IPS-NIHi7 (cell line): Measurements from ENCODE around the gene MTHFSD.
A peak's percentile ranks its signal among the peaks of the same experiment; 100 is the strongest.

Source experiments
- DNase-seq: peaks from one replicate; pipeline ENCODE4 v3.0.0; 2012; ENCODE audit warnings: mixed read lengths; ENCODE audit errors: extremely low spot score

The MTHFSD gene

DNA sequence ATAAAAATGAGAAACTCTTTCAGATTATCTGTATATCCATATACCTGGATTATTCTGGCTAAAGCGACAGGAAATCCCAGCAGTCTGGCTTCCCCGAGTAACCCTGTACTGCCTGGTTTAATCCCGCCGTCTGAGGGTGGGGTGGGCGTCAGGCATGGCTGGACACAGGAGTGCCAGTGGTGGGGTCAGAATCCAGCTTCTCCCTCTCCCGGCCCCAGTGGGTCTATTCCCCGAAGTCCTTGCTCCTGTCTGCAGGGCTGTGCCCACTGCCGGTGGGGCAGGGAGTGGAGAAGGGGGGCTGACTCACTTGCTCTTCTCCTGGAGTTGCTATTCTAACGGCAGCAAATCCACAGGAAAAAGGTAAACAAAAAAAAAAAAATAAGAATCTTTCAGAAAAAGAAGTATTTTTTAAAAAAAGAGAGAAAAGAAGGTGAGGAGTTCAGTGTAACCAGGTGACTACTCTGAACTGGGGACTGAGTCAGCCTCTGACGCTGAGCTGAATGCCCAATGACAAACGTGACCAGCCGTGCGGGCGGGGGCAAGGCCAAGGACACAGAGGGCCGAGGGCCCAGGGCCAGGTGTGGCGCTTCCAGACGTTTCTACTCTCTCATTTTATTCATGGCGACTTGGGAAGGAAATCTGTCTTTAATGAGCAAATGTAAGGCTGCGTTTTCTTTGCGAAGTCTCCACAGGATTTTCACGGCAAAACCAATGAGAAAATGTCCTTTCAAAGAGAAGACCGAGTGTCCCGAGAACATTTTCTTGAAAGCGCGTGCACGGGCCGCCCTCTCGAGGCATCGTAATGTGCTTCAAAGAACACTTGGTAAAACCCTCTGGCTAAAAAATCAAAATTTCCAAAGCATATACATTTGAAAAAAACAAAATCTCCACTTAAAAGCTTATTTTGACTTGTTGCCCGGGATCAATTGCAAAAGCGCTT lies 24.5 kb downstream of the MTHFSD start:
- DNase-seq = no peak

DNA sequence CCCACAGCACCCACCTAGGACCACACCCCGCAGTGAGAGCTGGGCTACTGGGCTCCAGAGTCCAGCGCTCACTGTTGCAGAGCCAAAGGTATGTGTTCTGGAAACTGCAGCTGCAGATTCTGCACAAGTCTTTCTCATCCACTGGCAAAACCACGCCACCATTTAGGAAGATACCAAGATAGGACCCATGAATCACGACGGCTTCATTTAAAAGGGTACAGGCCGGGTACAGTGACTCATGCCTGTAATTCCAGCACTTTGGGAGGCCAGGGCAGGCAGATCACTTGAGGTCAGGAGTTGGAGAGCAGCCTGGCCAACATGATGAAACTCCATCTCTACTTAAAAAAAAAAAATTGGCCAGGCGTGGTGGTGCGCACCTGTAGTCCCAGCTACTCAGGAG lies 25.9 kb downstream of the MTHFSD start:
- DNase-seq = no peak

DNA sequence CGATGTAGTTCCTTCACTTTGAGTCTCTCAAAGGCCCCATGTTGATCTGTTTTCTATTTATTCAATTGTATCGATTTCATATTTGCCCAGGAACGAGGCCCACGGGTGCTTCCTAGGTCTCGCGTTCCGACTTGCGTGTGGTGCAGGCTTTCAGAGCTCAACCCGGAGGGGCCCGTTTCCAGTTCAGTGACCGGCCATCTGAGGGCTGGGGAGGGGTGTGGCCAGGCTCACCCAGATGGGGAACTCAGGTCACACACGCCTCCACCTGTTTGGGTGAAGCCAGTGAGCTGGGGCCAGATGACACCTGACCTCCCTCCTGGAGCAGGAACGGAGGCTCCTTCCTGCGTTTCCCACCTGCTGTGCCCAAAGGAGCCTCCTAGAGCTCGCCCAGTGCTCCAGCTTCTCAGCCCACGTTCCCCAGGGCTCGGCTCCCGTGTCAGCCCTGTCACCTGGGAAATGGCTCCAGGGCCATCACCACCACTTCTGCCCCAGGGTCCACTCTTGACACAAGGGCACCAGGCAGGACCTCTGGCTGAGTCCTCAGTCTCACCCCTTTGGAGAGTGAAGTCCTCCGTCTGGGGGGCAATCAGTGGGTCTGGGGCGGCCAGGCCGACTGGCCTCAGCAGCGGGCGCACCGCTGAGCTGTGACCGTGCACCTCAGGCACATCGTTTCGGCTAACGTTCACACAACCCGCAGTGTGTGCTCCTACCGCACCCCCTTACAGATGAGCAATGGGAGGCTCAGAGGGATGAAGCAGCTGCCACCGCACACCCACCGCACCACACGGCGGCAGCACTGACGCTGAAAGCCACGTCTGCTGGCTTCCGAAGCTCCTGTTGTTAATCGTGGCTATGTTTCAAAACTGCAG lies 26.7 kb downstream of the MTHFSD start:
- DNase-seq = no peak

DNA sequence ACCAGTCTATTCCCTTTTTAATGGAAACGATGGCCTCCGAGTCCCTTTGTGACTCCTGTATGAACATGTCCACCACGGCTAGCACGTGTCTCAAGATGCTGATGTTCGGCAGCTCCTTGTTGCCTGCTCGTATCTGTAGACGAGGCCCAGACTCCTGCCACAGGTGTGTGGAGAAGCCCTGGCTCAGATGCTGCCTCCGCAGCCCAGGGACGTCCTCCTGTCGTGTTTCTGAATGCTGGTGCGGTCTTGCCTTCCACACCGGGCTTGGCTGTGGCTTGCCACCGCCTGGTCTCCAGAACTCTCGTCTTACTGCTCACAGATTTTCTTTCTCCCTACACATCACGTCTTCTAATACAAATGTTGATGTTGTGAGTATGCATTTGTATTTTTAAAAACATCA lies 27.7 kb downstream of the MTHFSD start:
- no peak for DNase-seq

DNA sequence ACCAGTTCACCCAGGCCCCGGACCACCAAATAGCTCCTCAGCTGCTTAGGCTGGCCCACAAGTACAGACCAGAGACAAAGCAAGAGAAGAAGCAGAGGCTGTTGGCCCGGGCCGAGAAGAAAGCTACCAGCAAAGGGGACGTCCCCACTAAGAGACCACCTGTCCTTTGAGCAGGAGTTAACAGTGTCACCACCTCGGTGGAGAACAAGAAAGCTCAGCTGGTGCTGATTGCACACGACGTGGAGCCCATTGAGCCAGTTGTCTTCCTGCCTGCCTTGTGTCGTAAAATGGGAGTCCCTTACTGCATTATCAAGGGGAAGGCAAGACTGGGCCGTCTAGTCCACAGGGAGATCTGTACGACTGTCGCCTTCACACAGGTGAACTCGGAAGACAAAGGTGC lies 29.3 kb downstream of the MTHFSD start:
- no peak for DNase-seq

DNA sequence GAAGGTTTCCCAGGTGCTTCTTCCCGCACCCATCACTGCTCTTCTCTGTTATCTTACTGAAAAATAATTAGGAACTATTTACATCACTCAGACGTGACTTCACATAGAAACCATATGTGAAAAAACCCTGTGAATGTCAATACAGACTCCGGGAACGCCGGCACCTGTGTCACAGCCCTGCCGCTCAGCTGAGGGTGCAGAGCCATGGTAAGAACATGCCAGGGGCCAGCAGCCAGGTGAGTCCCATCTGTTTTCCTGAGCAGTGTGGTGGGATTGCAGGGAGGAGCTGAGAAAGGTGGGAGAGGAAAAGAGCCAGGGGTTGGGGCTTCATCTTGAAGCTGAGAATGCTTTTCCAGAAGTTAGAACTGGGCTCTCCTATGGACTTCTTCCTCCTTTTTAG lies 31.0 kb downstream of the MTHFSD start:
- DNase-seq = no peak

DNA sequence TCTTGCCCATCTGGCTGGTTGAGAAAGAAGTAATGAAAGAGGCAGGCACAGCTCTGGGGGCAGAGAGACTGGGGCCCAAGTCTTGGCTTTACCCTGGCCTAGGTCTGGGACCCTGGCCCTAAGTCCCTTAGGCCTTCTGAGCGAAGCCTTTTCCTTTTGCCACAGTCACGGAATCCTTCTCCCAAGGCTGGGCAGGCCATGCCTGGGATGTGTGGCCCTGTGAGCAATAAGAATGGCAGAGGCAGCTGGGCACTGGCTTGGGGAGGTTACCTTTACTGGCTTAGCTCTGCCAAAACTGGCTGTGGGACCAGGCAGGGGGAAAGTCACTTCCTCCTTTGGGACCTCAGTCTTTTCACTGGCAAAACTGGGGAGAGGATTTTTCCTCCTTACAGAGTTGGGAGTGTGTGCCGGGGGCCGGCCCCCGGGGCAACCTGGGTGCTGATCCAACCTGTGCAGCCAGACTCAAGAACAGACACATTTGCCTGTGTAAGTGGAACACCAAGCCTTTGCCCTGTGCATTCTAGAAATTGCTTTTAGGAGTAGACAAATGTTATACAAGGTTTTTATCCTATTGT lies 31.8 kb downstream of the MTHFSD start:
- no peak for DNase-seq

DNA sequence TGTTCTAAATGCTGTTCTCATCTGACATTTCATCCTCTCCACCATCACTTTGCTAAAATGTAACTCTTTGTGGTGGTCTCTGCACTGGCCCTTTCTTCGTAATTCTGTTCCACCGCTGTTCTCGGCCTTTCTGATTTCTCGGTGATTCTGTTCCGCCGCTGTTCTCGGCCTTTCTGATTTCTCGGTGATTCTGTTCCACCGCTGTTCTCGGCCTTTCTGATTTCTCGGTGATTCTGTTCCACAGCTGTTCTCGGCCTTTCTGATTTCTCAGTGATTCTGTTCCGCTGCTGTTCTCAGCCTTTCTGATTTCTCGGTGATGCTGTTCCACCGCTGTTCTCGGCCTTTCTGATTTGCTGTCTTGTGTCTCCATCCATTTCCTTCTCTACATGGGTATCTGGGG lies 32.4 kb downstream of the MTHFSD start:
- DNase-seq = no peak

DNA sequence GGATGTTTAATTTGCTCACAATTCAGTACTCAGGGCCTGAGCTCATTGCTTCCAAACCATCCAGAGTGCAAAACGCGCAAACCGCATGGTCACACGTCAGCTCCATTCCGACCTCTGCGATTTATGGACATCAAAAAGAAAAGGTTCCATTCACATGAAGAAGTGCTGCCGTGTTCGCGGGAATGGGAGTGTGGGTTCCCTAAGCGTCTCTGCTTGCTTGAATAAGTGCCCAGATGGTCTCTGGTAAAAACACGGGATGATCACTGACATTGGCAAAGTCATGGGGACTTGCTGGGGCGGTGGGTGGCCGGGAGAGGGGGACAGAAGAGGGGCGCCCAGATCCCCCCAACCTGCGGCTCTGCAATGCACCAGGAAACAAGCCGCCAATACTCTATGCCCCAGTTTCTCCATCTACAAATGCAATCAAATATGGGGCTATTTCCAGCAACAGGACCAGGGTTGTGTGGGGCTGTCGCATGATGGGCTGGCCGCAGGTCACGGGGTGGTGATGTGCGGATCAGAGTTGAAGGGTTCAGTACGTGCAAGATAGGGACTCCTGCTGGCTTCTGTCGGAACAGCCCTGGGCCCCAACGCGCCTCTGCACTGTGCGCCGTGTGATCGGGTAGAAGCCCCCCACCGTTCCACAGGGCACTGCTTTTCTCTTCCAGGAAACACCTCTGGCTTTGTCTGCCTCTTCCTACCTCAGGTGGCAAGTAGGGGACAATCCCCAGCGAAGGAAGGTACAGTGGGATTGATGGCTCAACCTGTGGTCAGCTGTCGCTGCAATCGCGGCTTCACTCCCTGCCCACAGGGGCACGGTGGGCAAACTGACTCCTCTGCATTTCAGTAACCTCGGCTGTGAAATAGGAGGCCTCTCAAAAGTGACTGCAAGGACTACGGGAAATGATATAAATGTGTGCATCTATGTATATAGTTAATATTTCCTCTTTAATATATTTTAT lies 33.5 kb downstream of the MTHFSD start:
- DNase-seq = no peak

DNA sequence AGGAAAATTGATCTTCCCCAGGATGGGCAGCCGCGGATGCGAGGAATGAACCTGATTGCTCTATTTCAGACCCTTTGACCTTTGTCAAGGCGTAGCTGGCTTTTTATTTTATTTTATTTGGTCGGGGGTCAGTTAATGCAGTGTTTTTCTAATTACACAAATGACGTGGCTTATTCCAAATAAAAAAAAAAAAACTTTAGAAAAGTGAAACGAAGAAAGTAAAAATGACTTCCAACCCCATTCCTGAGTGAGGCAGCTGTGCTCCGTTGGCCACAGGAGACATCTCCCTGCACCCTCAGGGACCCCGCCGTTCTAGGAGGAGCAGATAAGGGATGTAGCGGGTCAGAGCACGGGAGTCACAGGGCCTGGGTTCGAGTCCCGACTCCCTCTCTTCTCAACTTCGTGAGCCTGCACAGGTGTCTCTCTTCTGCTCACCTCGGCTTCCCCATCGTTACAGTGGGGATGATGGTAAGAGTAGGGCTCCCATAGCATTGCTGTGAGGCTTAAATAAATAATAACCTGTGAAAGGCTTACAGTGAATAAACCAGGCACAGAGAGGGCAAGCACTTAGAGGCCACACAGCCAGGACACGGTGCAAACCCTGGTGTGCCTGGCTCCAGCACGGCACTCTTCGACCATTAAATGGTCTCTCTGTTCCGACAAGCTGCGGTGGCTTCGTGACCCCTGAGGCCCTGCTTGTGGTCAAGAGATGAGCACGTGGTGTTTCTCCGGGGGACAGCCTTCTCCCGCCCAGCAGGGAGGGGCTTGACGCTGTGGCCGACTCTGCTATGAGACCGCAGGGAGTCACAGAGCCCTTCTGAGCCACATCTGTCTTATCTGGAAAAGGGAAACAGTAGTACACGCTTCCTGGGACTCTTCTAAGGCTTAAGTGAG lies 34.5 kb downstream of the MTHFSD start:
- no peak for DNase-seq

DNA sequence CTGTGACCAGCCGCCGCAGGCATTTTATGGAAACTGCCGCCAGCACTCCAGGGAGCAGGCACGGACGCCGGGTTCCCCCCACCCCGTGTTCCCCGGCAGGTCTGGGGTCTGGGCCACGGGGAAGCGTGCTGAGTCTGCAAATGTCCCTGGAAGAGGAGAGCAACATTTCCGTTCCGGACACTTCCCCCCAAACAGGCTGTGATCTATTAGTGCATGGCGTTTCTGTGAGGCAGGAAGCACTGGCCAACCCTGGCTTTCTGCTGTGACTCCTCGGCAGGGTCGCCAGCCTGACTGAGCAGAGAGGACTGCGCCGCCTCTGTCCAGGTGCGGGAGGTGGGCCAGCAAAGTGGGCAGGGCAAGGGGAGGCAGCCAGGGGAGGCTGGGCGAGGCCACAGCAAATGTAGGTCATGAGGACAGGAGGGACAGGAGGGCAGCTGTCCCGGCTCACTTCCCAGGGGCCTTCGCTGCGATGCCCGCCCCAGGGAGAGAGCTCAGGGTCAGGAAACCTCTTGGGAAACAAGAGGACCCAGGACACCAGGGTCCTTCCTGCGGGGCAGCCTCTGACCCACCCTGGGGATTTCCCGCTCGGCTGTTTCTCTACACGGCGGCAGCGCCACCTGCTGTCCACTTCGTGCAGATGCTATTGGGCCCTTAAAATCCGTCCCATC lies 35.3 kb downstream of the MTHFSD start:
- peak; percentile 83 for DNase-seq

DNA sequence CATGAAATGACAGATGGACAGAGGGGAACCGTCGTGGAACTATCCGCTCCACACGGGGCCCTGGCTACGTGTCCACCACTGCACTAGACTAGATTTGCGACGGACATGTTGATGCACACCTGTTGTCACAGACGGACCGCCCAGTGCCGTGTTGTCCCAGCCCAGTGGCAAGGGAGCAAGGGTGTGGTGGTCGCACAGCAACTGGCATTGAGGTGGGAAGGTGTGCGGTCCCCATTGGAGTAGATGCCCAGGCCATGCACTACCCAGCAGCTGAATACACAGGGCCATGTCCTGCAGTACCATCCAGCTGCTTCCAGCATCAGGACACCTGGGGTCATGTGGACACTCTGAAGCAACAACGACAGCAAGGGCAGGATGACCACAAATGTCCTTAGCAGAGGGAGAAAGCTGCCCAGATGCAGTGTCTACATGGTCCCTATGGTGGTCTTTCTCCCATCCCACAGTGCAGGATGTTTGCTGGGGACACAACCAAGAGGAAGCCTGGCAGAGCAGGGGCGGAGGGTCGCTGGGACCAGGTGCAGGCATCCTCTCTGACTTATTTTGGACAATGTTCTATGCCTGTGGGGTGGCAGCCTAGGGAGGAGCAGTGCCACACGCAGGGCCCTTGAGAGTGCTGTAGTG lies 35.9 kb downstream of the MTHFSD start:
- DNase-seq = no peak

DNA sequence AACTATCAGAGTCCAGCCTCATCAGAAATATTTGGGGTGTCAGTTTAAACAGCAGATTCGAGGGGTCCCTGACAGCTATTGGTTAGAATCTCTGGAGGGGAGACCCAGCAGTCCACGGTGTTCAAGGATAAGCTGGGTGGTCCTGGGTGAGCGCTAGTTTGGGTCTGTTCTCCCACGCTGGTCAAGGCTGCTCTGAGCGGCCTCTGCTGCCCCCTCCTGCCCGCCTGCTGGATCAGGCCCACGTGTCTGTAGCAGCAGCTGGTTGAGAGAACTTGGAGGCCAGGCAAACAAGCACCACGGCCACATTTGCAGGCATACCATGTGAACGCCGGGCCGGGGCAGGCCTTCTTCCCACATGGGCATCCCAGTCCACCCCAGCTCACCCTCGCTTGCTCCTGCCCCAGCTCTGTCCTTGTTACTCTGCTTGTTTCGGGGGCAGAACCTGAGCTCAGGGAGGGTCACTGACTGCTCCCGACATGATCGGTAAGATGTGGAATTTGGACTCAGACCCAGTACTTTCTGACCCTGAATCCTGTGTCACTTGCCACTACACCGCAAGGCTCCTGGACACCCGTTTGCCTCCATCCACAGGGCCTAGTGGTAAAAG lies 37.3 kb downstream of the MTHFSD start:
- DNase-seq = peak; percentile 76

DNA sequence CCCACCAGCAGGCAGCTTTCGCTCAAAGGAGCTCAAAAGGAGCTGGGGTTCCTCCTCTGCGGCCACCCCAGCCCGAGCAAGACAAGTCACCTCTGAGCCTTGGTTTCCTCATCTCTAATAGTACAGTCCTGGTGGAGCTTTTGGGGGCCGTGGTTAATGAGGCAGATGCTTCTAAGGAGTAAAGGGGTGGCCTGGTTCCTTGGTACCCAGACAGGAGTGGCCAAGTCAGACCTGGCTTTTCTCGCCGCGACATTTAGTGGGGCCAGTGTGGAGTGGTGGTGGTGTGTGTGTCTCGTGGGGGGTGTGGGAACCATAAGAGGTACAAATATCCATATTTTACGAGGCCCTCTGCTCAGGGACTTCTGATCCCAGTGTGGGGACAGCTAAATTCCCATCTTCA lies 38.0 kb downstream of the MTHFSD start:
- DNase-seq = no peak

DNA sequence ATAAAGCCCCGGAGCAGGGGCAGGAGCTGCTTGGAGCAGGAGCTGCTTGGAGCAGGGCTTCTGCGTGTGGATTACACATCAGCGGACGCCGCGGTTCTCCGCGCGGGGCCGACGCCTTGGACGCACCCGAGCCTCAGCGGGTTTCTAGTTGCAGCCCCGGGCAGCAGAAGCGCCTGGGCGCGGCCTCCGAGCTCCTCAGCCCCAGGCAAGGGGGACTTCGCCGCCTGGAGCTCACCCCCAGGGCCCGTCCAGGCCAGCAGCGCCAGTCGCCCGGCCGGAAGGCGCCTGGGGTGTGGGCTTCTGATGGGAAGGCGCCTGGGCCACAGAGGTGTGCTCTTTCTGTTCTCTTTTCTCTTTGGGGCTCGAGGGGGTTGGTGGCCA lies 38.4 kb downstream of the MTHFSD start:
- no peak for DNase-seq

DNA sequence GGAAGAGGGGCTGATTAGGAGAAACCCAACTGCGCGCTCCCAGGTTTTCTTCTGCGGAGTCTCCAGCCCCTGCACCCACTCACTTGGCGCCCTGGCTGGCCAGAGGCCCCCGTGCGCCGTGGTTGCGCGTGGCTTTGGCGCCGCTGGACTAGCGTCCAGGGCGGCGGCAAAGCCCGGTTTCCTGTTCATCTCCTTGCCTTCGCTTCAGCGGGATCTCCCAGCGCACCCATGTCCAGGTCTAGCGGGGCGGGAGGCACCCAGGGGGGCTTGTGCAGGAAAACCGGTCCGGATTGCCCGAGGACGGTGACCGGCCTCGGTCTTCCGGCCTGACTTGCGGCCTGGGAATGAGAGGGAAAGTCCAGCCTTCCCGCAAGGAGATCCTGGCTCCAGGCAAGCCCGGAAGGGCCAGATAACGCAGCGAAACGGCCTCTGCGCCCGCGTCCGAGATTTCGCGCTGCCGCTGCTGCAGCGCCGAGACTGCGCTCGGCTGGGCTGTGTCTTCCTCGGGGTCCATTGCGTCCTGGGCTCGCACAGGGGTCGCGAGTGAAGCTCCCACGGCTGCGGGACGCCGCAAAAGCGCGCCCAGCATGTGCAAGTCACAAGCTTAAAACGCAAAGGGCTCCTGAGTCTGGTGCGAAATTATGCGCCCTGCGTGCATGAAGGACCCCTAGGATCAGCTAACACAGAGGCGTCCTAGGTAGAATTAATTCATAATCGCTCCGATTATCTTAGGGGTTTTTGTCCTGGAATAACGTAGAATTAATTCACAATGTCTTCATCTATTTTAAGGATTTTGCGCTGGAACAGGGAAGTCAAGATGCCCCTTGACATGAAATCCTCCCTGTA lies 39.0 kb downstream of the MTHFSD start:
- DNase-seq = no peak

DNA sequence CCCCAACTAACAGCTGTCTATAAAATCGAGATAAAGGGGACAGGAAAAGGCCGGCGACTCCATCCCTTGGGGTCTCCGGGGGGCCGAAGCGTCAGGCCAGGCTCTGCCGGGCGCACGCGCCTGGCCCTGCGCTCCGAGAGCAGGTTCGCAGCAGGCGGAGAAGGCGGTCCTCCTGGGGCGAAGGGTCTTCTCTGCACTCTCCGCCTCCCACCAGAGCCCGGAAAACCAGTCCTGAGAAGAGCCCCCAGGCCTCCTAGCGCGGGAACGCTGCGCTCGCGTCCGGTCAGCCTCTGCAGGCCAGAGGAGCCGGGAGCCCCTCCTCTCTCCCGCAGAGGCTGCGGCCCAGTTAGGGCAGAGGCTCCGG lies 39.6 kb downstream of the MTHFSD start:
- DNase-seq = no peak
